Retinal pigment epithelial cell (primary cell): ENCODE measurements around the gene CENPN.

Experiments
- DNase-seq: peaks from one replicate; pipeline ENCODE4 v3.0.0-alpha.2; 2010; ENCODE audit warnings: low read depth
- H3K4me3 ChIP-seq: 2 replicates; pipeline ENCODE4 v1.5.1; 2011; ENCODE audit warnings: mild to moderate bottlenecking, low read length, control low read depth, moderate library complexity
- TF ChIP-seq, protein P1 (sequence below): conservative IDR thresholded peaks from 2 replicates; pipeline ENCODE4 v1.5.1; 2011; ENCODE audit warnings: low read depth, low read length, control low read depth, inconsistent platforms

Gene CENPN

GRCh38 chr16:81004646-81005353 lies 2.2 kb upstream of the CENPN start:
- no peak for DNase-seq
- H3K4me3 ChIP-seq, result peak overlapping the region; percentile 21
- TF ChIP-seq, protein P1, sequence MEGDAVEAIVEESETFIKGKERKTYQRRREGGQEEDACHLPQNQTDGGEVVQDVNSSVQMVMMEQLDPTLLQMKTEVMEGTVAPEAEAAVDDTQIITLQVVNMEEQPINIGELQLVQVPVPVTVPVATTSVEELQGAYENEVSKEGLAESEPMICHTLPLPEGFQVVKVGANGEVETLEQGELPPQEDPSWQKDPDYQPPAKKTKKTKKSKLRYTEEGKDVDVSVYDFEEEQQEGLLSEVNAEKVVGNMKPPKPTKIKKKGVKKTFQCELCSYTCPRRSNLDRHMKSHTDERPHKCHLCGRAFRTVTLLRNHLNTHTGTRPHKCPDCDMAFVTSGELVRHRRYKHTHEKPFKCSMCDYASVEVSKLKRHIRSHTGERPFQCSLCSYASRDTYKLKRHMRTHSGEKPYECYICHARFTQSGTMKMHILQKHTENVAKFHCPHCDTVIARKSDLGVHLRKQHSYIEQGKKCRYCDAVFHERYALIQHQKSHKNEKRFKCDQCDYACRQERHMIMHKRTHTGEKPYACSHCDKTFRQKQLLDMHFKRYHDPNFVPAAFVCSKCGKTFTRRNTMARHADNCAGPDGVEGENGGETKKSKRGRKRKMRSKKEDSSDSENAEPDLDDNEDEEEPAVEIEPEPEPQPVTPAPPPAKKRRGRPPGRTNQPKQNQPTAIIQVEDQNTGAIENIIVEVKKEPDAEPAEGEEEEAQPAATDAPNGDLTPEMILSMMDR, result peak; percentile 56

DNA sequence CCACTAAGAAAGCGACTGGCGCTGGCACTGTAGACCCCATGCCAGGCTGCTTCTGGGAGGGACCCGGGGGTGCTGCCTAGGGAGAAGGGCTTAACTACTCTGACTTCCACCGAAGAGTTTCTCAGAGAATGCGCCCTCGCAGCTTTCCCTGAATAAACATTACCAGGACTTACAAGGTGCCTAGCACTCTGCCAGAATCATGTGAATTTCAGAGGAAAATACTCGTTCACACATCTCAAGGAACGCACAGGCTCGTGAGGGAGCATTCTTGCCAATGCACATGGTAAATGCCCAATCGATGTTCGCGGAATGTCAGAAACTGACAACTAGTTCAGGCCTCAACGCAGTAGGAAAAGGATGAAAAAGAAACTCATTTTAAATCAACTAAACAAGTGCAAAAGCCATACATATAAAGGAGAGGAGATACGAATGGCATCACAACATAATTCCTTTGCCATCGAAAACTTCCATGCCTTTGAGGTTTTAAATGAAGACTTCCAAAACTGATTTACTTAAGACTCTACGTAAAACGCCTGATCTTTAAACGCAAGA lies 1.3 kb upstream of the CENPN start:
- H3K4me3 ChIP-seq, result peak overlapping the region; percentile 94
- TF ChIP-seq, protein P1, result no peak
- DNase-seq, result no peak

DNA sequence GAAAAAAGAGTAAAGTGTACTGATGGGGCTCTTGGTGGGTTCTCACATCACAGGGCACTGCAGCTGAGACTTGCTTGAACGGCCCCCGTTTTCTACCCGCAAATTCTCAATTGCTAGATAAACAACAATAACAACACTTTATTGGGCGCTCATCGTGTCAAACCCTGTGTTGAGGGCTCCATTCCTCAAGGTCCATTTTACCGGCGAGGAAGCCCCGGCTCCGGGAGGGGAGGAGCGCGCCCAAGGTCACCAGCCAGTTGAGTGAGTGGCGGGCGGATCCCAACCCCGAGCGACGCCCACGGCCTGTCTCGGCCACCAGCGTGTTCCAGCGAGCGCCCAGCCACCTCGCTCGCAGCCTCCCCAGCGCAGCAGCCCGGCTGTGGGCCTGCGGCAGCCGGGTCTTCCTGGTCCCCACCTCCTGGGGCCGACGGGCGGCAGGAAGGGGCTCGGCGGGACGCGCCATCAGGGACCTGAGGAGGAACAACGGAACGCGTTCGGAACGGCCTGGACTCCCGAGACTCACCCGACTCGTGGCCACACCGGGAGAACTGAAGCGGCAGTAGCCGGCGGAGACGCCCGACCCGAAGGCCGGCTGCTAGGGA lies 702 bp upstream of the CENPN start:
- peak overlapping the region; percentile 94 for H3K4me3 ChIP-seq
- DNase-seq, result no peak
- TF ChIP-seq, protein P1, result no peak

DNA sequence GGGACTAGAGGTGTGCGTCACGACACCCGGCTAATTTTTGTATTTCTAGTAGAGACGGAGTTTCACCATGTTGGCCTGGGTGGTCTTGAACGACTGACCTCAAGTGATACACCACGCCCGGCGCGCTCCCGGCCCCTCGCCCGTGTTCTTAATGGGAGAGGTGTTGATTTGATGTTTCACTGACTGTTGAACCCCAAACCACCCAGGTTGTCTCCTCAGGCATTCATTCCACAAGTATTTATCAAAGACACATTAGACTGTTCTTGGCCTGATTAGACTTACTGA lies 1.4 kb downstream of the CENPN start:
- DNase-seq, result no peak
- TF ChIP-seq, protein P1, result no peak
- peak overlapping the region; percentile 94 for H3K4me3 ChIP-seq

- H3K4me3 ChIP-seq, result no peak overlapping the region
- TF ChIP-seq, protein P1, result no peak
- no peak for DNase-seq
Measured at GRCh38 chr16:81012974-81013373, 6.0 kb downstream of the CENPN start.

DNA sequence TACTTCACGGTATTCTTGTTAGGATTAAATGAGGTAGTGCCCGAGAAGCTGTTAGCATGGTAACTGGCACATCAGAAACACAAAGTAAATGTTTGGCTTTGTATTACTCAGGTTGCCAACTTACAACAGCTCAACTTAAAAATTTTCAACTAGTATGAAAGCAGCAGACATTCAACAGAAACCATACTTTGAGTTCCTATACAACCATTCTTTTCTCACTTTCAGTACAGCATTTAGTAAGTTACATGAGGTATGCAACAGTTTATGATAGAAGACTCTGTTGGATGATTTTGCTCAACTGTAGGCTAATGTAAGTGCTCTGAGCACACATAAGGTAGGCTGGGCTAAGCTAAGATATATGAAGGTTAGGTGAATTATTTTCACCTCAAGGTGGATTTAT lies 7.7 kb downstream of the CENPN start:
- DNase-seq, result no peak
- TF ChIP-seq, protein P1, result no peak

DNA sequence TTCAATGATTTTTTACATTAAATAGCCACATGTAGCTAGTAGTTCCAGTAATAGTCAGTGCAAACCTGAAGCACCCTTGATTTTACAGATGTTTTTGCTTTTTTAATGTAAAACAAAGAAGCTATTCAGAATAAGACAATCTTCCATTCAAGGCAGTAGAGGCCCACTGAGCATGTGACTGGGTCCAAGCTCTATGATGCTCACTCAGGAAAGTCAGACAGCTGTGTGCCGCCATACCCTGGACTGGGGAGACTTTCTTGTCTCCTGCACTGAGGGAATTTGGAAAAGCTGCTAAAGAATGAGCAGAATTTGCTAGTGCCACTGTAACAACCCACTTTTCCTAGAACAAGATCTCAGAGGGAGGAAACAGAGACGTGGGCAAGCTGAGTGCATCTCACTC lies 11.5 kb downstream of the CENPN start:
- no peak overlapping the region for H3K4me3 ChIP-seq
- DNase-seq, result no peak
- TF ChIP-seq, protein P1, result no peak

More for the DNA sequence above, 7.7 kb downstream of the CENPN start:
- H3K4me3 ChIP-seq, result no peak overlapping the region
